ENCODE results near the gene TRAF5.

TRAF5 gene

DNA sequence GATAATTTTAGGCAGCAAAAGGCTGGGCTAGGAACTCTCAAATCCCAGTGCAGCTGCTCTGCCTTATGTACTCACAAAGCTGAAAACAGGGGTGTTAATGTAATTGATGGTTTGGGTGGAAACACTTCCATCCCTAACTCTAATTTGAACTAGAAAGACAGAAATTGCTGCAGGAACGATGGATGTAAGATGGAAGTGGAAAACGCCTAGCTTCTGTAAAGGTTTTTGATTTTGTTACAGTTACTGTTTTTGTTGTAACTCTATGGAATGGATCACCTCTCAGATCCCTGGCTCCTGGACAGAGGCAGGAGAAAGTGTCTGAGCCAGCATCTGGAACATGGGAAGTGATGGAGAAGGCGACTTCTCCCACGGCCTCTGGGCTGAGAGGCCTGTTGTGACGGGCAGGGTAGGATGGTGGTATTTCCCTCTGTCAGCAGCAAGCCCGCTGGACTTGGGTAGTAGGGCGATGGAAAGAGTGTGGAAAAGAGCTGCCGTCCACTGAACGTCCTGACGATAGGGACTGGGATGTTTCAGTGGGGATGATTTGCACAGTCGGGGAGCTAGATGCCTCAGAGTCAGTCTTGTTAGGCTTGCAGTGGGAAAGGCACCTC, 1.6 kb downstream of the TRAF5 start:
- no peak for DNase-seq

DNA sequence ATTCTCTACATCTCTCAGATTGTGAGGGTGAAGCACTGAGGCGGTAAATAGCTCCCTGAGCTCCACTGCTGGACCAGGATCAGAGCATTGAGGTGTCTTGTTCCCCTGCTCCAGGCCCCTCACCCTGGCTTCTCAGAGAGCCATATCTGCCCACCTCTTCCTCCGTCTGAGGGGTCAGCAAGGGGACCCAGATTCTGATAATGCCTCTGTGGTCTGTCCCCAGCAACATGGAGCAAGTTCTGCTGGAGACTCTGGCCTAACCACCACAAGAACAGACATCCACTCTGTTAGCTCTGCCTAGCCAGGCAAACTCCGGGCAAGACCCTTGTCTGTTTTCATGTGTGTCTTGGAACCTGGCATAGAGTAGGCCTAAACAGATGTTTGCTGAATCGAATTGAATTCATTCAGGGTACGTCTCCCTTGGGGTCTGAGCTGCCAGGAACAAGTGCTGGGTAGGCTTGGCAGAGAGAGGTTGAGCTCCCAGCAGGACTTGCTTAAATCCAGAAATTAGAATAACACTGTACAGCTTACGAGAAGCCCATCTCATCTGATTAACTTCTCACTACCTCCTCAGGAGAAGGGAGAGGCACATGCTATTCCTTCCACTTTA, 2.3 kb downstream of the TRAF5 start:
- DNase-seq, result no peak

DNA sequence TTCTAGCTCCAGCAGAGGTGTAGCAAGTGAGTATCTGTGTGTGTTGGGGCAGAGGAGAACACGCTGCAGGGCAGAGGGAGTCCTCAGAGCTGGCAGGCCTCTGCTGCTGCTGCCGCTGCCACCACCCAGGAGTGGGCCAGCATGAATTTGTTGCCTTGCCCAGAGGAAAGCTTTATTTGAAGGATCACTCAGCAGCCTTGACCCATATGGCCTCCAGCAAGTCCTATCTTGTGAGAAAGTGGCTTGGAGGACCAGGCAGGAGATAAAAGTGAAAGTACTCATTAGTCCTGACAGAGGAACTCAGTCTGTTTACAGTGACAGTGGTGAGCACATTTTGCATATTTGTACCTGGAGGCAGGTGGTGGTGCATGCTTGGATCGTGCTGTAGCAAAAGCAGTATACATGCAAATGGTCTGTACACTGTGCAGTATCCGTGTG, 3.1 kb downstream of the TRAF5 start:
- DNase-seq, result no peak

DNA sequence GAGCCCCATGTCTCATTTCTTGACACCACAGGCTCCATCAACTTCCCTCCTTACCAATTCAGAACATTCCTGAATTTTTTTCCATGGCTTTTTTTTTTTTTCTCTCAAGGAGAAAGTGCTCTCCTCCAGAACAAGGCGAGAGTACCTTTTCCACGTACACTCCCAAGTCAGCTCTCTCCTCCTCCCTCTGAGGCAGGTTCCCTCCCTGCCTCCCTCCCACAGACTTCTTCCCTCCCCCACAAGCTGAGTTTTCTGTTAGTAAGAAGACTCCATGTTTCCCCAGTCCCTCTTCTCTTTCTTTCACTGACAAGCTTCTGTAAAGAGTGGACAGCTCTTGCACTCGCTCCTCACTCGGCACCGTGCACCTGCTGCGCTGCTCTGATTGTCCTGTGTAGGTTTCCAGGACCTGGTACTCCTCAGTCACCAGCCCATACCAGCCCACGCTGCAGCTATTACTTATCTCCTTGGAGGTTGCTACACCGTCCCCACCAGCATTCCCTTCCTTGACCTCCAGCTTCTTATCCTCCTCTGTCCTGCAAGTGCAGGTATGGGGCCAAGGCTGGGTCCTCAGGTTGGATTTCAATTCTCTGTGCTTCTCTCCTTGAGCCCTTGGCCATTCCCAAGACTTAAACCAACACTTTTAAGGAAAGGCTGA, 3.8 kb downstream of the TRAF5 start:
- no peak for DNase-seq

DNA sequence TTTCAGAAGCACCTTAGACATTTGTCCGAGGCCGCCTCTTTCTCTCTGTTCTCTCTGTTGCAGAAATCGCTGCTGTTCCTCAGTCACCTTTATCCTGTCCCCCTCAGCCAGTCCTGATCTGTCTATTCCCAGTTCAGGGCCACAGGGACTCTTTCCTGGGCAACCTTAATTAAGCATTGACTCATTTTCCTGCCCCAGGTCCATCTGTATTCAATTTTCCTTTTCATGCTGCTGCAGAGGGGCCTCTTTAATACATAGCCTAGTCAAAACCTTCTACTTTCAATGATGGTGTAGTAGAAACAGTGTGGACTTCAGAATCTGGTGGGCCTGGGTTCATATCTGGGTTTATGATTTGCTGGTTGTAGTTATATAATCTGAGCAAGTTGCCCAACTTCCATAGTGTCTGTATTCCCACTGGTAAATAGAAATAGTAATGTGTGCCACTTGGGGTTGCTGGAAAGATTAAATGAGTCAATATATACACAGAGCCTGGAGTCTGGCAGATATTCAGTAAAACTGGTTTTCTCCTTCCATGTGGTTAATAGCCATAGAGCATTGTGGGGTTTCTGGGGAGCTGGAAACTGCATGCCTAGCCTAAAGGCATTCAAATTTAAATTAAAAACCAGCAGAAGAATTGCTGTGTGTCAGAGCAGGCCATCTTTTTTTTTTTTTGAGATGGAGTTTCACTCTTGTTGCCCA, 4.5 kb downstream of the TRAF5 start:
- DNase-seq, result no peak

DNA sequence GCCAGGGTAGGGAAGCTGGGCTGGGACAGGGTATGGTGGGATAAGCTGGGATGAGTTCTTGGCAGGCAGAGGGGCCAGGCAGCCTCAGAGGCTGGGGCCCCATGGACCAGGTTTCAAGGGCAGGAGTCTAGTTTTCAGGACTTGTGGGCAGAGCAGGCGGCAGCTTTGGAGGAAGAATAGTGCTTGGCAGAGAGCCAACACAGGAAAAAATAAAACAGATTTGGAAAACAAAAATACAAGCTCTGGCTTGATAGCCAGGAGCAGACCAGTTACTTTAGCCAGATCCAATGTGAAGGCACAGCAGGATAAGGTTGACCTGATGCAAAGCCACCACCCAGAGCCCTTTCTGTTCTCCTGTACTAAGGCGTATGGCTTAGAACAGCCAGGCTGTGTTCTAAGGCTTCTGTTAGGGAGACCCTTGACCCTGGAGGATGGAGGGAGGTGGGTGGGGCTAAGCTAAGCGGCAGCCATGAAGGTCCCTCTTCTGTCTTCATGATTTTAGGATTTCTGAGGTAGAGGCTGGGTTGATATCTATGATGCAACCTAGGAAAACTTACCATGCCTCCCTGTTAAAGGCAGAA, 5.5 kb downstream of the TRAF5 start:
- no peak for DNase-seq

DNA sequence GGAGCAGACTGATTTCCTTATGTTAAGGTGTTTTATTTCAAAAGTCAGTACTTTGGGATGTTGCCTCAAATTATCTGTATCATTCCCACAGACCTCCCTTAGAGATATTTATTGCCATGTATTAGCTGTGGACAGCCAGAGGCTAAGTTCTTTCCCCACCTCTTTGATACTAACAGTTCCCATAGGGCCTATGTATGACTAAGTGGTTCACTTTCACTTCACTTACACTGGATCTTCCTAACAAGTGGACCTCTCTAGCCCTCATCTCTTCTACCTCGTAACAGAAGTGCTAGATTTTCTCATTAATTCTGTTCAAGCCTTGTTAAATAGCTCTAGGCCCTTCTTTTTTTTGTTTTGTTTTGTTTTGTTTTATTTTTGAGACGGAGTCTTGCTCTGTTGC, 6.2 kb downstream of the TRAF5 start:
- no peak for DNase-seq

DNA sequence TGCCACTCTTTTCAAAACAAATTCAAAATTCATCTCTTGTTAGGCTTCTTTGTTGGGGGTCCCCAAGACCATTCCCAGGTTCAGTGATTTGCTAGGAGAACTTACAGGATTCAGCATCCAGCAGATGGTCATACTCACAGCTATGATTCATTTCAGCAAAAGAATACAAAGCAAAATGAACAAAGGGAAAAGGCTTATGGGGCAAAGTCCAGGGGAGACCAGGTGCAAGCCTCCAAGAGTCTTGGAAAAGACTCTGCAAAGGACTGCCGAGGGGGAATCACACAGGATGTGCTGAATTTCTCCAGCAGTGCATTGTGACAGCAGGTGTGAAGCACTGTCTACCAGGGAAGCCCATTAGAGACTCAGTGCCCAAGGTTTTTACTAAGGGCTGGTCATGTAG, 7.3 kb downstream of the TRAF5 start:
- DNase-seq, result no peak

DNA sequence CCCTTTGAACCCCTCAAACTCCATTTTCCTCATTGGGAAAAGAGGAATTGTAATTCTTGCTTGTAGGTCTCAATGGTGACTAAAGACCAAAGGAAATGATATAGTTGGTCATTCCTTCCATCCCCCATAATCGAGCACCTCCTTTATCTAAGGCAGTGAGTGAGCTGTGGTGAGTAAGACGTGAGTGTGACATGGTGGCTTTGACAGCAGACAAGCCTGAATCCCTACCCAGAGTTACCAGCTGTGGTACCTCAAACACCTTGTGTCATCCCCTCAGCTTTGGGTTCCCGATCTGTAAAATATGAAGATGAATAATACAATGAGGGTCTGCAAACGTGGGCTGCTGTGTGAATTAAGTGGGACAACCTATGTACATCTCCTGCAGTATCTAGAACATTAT, 8.4 kb downstream of the TRAF5 start:
- no peak for DNase-seq

DNA sequence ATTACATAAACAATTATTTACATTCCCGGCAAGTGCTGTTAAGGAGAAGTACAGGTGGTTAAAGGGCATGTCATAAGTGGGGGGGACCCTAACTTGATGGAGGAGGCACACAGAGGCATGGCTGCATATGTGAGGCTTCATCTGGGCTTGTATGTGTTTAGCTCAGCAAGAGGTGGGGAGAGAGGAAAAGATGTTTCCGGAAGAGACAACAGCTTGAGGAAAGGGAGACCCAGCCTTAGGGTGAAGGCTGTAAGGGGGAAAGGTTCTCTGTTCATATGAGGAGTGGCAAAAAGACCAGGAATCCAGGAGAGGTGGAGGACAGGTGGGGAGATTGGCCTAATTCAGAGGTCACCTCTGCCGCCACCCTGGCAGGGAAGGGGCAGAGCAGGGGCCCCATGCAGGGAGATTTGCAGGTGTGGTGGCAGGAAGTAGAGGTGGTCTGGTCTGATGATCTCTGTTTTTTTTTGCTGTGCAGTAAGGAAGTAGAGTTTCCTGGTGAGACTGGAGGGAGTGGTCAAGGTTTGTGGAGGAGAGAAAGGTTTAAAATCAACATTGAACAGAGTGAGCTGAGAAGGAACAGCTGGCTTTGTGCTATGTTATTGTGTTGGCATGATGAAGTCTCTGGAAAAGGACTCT, 9.0 kb downstream of the TRAF5 start:
- no peak for DNase-seq

DNA sequence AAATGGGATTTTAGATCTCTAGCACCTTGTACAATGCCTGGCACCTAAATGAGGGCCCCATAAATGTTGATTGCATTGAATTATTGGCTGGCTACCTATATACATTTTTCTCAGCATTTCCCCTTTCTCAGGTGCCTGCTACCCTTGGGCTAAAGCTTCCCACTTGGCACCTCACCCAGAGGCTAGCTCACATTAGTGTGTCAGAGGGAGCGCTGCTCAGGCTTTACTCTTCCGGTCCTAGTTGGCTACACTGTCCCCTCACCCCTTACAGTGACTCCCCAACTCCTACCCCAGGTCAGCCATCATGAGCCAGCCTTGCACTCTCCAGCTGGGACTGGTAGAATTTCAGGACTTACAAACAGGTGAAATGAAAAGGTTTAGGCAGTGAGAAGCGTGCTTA, 9.5 kb downstream of the TRAF5 start:
- no peak for DNase-seq

DNA sequence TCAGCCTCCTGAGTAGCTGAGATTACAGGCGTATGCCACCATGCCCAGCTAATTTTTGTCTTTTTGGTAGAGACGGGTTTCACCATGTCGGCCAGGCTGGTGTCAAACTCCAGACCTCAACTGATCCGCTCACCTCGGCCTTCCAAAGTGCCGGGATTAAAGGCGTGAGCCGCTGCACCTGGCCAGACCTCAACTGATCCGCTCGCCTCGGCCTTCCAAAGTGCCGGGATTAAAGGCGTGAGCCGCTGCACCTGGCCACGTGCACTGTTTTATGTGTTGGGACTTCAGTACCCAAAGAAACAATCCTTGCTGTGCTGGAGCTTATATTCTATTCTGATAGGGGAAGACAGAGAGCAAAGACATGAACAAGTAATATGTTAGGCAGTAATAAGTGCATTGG, 10.1 kb downstream of the TRAF5 start:
- DNase-seq, result no peak

DNA sequence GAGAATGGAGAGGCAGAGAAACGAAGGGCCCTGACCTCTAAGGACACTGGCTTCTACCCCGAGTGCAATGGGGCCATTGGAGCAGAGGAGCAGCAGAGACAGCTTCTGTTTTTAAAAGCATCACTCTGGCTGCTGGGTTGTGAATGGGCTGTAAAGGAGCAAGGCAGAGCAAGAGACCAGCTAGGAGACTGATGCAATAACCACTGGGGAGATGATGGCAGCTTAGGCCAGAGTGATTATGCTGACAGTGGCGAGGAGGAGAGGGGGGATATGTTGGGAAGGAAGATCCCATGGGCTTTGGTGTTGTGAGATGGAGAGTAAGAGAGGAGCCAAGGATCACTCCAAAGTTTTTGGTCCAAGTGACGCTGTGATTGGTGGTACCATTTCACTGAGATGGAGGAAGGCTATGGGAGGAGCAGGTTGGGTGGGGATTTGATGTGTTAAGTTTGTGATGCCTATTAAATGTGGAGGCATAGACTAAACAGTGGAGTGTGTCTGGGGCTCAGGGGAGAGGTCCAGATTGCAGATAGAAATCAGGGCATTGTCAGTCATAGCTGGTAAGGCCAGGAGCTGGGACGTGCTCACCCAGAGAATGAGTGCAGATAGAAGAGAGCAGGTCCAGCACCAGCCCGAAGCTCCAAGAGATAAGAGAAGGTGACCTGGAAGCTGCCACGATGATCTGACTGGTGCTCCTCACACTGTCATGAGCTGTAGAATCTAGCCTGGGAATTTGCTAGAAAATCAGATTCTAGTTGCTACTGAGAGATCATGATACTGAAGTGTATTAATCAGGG, 11.0 kb downstream of the TRAF5 start:
- DNase-seq, result no peak

DNA sequence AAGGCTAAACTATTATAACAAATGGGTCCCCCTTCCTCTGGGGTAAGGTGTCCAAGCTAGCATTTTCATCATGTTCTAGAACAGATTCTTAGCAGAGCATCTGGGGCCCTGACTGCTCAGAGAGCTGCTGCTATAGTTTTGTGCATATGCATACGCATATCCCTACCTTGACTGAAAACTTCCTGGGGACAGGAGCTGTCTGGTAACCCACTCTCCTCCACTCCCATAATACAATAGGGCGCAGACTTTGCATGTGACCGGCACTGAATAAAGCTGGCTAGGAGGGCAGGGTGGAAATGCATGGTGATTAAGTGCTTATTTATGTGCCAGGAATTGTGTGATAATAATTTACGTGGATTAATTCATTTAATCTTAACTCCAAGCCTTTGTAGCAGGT, 11.6 kb downstream of the TRAF5 start:
- DNase-seq, result no peak

DNA sequence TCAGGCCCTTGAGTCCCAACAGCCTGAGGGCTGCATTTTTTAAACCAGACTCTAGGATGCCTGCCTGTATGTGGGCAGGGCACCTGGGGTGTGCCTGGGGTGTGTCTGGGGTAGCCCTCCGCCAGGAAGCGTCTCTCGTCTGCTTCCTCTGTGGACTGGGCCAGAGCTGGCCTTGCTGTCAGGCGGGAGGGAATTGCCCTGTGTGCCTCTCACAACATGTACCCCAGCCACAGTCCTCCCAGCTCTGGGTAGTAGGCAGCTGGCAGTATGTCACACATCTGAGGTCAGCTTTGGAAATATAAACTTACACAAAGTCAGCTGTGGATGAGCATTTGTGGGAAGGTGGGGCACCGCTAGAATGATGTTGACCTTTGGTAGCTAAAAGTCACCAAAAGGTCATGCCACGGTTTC, 13.0 kb downstream of the TRAF5 start:
- DNase-seq, result no peak

DNA sequence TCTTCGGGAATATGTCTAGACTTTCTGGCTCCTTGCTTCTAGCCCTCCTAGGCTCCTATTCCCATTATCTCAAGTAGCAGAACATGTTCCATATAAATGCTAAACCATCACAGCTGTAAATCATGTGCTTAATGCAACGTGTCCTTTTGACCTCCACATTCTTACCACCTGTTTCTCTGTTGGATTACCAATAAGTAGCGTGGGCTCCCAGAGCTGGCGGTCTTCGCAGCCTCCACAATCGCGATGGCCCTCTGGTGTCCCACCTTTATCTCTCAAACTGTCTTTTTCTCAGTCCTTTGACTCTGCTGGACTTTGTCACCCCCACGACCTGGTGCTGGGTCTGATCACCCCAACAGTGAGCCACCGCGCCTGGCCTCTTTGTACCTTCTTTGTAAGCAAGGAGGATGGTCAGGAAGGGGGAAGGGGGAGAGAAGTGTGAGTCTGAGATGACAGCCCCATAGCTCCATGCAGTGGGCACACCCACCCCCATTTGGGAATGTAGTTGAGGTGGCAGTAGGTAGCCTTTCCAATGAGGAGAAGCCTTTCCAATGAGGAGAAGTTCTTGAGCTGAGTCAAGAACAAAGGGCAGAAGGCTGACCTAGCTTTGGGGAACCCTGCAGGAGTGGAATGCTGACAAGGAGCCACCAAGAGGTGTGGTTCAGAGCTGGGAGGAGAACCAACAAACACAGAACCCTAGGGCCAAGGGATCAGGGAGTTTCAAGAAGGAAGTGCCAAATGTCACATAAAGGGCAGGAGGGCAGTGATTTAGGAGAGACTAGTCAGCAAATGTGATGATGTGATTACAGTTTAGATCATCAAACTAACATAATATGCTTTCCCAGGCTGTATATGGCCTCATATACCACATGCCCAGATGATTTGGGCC, 14.2 kb downstream of the TRAF5 start:
- no peak for DNase-seq

DNA sequence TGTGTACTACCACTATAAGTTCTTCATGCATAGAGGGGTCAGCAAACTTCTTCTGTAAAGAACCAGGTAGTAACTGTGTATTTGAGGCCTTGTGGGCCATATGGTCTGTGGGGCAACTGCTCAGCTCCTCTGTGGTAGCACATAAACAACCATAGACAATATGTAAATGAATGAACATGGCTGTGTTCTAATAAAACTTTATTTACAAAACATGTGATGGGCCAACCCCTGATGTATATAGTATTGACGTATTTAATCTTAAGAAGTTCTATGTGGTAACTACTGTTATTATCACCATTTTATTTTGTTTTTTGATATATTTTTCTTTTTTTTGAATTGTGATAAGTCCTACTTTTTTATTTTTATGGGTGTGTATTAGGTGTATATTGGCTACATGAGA, 15.4 kb downstream of the TRAF5 start:
- DNase-seq, result no peak

DNA sequence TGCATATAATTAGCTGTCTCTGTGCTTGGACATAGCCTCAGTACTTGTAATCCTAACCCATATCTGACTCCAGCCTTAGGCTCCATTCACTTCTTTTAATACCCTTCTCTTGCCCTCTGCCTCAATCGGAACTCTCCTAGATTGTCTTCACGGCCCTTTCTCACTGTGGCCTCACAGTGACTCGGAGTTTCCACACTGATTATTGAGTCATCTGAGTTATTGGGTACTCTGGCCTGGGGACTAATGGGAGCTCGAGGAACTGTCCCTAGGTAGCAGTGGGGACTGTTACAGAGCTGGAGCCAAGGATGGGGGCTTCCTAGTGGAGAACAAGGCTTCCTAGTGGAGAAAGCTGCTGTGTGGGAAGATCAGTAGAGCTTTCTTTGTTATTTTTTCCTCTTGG, 17.0 kb downstream of the TRAF5 start:
- DNase-seq, result no peak

DNA sequence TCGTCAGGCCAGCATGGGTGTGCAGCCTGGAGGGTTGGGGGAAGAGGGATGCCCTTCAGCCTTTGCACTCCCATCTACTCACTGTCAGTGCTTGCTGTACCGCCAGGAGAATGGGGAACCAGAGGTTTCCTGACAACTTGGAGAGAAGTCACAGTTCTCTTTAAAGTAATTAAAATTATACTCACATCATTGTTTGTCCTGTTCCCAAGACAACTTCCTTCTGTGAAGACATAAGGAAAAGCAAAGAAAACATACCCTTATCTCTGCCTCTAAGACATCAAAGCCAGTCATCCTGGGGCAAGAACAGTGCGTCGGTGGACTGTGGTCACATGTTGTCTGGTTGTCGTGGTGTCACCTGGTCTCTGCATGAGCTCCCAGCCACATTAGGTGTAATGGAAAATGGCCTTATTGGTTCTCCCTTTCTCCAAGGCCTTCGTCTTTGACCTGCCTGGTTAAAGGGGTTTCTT, 17.6 kb downstream of the TRAF5 start:
- no peak for DNase-seq

DNA sequence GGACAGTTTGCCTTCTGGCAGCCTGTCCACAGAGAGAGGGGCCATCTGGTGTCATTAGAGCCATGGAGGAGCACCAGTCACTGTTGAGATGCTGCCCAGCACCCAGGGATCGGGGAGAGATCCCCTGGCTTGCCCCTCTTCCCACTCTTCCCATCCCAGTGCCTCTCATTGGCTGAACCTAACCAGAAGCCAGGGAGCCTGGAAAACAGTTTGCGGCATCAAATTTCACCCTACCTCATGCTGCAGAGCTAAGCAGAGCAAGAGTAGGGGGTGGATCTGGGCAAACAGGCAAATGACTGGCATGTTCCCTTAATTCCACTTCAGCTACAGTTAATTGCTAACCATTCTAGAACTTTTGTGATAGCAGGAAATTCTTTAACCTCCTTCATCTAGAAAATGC, 19.1 kb downstream of the TRAF5 start:
- no peak for DNase-seq

All from SIG-M5 (cell line).